IMR-90 (cell line): ENCODE data around the gene STPG4.

Experiments used
- CEBPB ChIP-seq: IDR thresholded peaks from 2 replicates; pipeline ENCODE4 v1.6.1; 2012; ENCODE audit warnings: low read depth, low read length, improper control_type of control experiment
- CHD1 ChIP-seq: IDR thresholded peaks from 2 replicates; pipeline ENCODE4 v1.6.1; 2012; ENCODE audit warnings: low read depth, low read length, improper control_type of control experiment
- FOS ChIP-seq: fragments of 150-350 bp; IDR thresholded peaks from 2 replicates; pipeline ENCODE4 v1.6.1; 2016; ENCODE audit warnings: low read depth, low read length
- MAFK ChIP-seq: IDR thresholded peaks from 2 replicates; pipeline ENCODE4 v1.6.1; 2012; ENCODE audit warnings: low read depth, low read length, improper control_type of control experiment
- MXI1 ChIP-seq: IDR thresholded peaks from 2 replicates; pipeline ENCODE4 v1.6.1; 2012; ENCODE audit warnings: low read depth, mild to moderate bottlenecking, low read length, moderate library complexity, borderline replicate concordance
- NFE2L2 ChIP-seq: fragments of 150-350 bp; IDR thresholded peaks from 2 replicates; pipeline ENCODE4 v1.6.1; 2016; ENCODE audit warnings: low read depth, mild to moderate bottlenecking, low read length
- POLR2A ChIP-seq: IDR thresholded peaks from 2 replicates; pipeline ENCODE4 v1.6.1; 2012; ENCODE audit warnings: mild to moderate bottlenecking, low read depth, low read length
- RAD21 ChIP-seq: IDR thresholded peaks from 2 replicates; pipeline ENCODE4 v1.6.1; 2012; ENCODE audit warnings: low read length, improper control_type of control experiment
- RCOR1 ChIP-seq: IDR thresholded peaks from 2 replicates; pipeline ENCODE4 v1.6.1; 2012; ENCODE audit warnings: mild to moderate bottlenecking, low read length, improper control_type of control experiment; ENCODE audit not compliant: insufficient replicate concordance
- RFX5 ChIP-seq: IDR thresholded peaks from 2 replicates; pipeline ENCODE4 v1.8.0; 2012; ENCODE audit warnings: low read depth, mild to moderate bottlenecking, low read length, moderate library complexity
- SMC3 ChIP-seq: fragments of 150-350 bp; IDR thresholded peaks from 2 replicates; pipeline ENCODE4 v1.6.1; 2016; ENCODE audit warnings: low read depth, mild to moderate bottlenecking, antibody characterized with exemption, low read length, moderate library complexity
- TF ChIP-seq, protein P1 (sequence below): conservative IDR thresholded peaks from 2 replicates; pipeline ENCODE4 v1.5.1; 2012; ENCODE audit warnings: mild to moderate bottlenecking, low read depth, low read length, improper control_type of control experiment
- TF ChIP-seq, protein P2 (sequence below): fragments of 150-350 bp; IDR thresholded peaks from 2 replicates; pipeline ENCODE4 v1.6.1; 2017; ENCODE audit warnings: mild to moderate bottlenecking, antibody characterized with exemption, low read length, low read depth
- TF ChIP-seq, protein P3 (sequence below): fragments of 150-350 bp; IDR thresholded peaks from 2 replicates; pipeline ENCODE4 v1.6.1; 2016; ENCODE audit warnings: low read depth, mild to moderate bottlenecking, low read length, moderate library complexity, borderline replicate concordance

DNA sequence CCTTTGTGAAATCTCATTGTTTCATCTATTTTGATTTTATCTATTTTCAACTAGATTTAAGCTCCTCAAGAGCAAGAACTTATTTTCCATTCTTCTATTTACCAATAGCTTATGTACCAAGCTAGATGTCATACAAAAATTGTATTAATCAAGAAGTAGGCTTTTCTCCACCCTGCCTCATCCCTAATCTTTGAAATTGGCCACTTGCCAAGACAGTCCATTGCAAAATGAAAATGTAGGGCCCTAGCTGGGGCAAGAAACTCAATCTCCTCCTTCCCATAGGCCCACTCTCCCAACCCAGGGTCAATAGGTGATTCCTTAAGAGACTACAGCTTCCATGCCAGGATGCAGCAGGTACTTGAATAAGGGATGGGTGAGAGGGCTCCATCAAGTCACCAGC is 39.3 kb upstream of the STPG4 start:
- TF ChIP-seq, protein P1, sequence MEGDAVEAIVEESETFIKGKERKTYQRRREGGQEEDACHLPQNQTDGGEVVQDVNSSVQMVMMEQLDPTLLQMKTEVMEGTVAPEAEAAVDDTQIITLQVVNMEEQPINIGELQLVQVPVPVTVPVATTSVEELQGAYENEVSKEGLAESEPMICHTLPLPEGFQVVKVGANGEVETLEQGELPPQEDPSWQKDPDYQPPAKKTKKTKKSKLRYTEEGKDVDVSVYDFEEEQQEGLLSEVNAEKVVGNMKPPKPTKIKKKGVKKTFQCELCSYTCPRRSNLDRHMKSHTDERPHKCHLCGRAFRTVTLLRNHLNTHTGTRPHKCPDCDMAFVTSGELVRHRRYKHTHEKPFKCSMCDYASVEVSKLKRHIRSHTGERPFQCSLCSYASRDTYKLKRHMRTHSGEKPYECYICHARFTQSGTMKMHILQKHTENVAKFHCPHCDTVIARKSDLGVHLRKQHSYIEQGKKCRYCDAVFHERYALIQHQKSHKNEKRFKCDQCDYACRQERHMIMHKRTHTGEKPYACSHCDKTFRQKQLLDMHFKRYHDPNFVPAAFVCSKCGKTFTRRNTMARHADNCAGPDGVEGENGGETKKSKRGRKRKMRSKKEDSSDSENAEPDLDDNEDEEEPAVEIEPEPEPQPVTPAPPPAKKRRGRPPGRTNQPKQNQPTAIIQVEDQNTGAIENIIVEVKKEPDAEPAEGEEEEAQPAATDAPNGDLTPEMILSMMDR = no peak
- no peak for TF ChIP-seq SMC3
- no peak for TF ChIP-seq POLR2A
- TF ChIP-seq CHD1 = no peak
- TF ChIP-seq RFX5 = no peak
- no peak for TF ChIP-seq MAFK
- TF ChIP-seq FOS = no peak
- no peak for TF ChIP-seq MXI1
- TF ChIP-seq, protein P2, sequence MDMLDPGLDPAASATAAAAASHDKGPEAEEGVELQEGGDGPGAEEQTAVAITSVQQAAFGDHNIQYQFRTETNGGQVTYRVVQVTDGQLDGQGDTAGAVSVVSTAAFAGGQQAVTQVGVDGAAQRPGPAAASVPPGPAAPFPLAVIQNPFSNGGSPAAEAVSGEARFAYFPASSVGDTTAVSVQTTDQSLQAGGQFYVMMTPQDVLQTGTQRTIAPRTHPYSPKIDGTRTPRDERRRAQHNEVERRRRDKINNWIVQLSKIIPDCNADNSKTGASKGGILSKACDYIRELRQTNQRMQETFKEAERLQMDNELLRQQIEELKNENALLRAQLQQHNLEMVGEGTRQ = no peak
- TF ChIP-seq RCOR1 = no peak
- TF ChIP-seq, protein P3, sequence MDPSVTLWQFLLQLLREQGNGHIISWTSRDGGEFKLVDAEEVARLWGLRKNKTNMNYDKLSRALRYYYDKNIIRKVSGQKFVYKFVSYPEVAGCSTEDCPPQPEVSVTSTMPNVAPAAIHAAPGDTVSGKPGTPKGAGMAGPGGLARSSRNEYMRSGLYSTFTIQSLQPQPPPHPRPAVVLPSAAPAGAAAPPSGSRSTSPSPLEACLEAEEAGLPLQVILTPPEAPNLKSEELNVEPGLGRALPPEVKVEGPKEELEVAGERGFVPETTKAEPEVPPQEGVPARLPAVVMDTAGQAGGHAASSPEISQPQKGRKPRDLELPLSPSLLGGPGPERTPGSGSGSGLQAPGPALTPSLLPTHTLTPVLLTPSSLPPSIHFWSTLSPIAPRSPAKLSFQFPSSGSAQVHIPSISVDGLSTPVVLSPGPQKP = no peak
- no peak for TF ChIP-seq RAD21
- TF ChIP-seq CEBPB = no peak
- TF ChIP-seq NFE2L2 = no peak
